H1 (cell line): ENCODE measurements around the gene NKX2-4. TPM values are rescaled to one million over a fixed set of nuclear protein-coding genes. Genes with fewer than 3 reads are reported as not detected.

Experiments used
- CTCF ChIA-PET: fragments of 300-600 bp; sonication (Branson Sonifier 250); formaldehyde crosslinking; loops from one replicate; lab custom pipeline; 2021; ENCODE audit not compliant: partially characterized antibody; lab: Charles Lee
- POLR2A ChIA-PET: fragments of 300-600 bp; sonication (Branson Sonifier 250); formaldehyde crosslinking; loops from one replicate; lab custom pipeline; 2021; ENCODE audit warnings: inconsistent platforms; ENCODE audit not compliant: partially characterized antibody; lab: Charles Lee
- DNase-seq, 2 experiments: peaks; one replicate each; pipeline versions ENCODE4 v3.0.0 to v3.0.0-alpha.2; 2010 to 2022; ENCODE audit warnings: low spot score in 2 of 2, low read depth in 1 of 2, mixed read lengths in 1 of 2
- FAIRE-seq: peaks from 2 replicates; lab custom pipeline; 2011; peaks lifted over from hg19 to GRCh38; lab: Jason Lieb, UNC
- H2AFZ ChIP-seq: 2 replicates; pipeline ENCODE4 v1.8.1; 2012; ENCODE audit warnings: low read length, inconsistent platforms
- H2AK5ac ChIP-seq: 2 replicates; pipeline ENCODE4 v1.6.1; 2013; ENCODE audit warnings: low read depth, low read length
- H2BK120ac ChIP-seq: replicated peaks from 2 replicates; pipeline ENCODE3; 2013; ENCODE audit warnings: low read depth, low read length, inconsistent platforms
- H2BK12ac ChIP-seq: 2 replicates; pipeline ENCODE4 v1.6.1; 2013; ENCODE audit warnings: low read depth, low read length
- H2BK15ac ChIP-seq: 2 replicates; pipeline ENCODE4 v1.6.1; 2013; ENCODE audit warnings: low read length
- H2BK20ac ChIP-seq: 2 replicates; pipeline ENCODE4 v1.6.1; 2013; ENCODE audit warnings: low read length
- H2BK5ac ChIP-seq: 2 replicates; pipeline ENCODE4 v1.6.1; 2013; ENCODE audit warnings: low read depth, low read length
- H3K14ac ChIP-seq: 2 replicates; pipeline ENCODE4 v1.6.1; 2013; ENCODE audit warnings: inconsistent platforms; ENCODE audit not compliant: insufficient read length
- H3K18ac ChIP-seq: 2 replicates; pipeline ENCODE4 v1.6.1; 2013; ENCODE audit warnings: low read length; ENCODE audit errors: extremely low read depth
- H3K23ac ChIP-seq: 2 replicates; pipeline ENCODE4 v1.6.1; 2013; ENCODE audit warnings: inconsistent platforms; ENCODE audit not compliant: insufficient read length
- H3K23me2 ChIP-seq: 2 replicates; pipeline ENCODE4 v1.6.1; 2013; ENCODE audit warnings: low read depth, low read length
- H3K27ac ChIP-seq: 2 replicates; pipeline ENCODE4 v1.6.1; 2011; ENCODE audit warnings: low read depth, low read length, inconsistent platforms
- H3K27me3 ChIP-seq, 4 experiments: replicated peaks in 1 of 4; 1 replicate in 1 of 4; 2 replicates in 3 of 4; pipeline versions ENCODE4 v1.6.1 to v1.8.1; 2011 to 2013; ENCODE audit warnings: low read length in 3 of 4, mild to moderate bottlenecking in 3 of 4, inconsistent platforms in 2 of 4, mixed read lengths in 2 of 4, moderate library complexity in 1 of 4; ENCODE audit not compliant: control insufficient read depth in 3 of 4, insufficient read depth in 3 of 4; ENCODE audit errors: extremely low read depth in 1 of 4
- H3K36me3 ChIP-seq, 4 experiments: 2 replicates each; pipeline versions ENCODE4 v1.6.1 to v1.8.1; 2011 to 2013; ENCODE audit warnings: mild to moderate bottlenecking in 4 of 4, low read length in 3 of 4, moderate library complexity in 2 of 4, control low read depth in 1 of 4, inconsistent platforms in 1 of 4; ENCODE audit not compliant: insufficient read depth in 4 of 4, control insufficient read depth in 2 of 4
- H3K4ac ChIP-seq: replicated peaks from 2 replicates; pipeline ENCODE3; 2013; ENCODE audit warnings: low read length, low read depth, mixed read lengths, inconsistent platforms; ENCODE audit not compliant: insufficient read length
- H3K4me1 ChIP-seq, 4 experiments: replicated peaks in 1 of 4; 1 replicate in 1 of 4; 2 replicates in 3 of 4; pipeline versions ENCODE4 v1.6.1 to v1.8.1; 2011 to 2013; ENCODE audit warnings: low read length in 3 of 4, inconsistent platforms in 2 of 4, mixed read lengths in 1 of 4; ENCODE audit not compliant: insufficient read depth in 4 of 4, control insufficient read depth in 3 of 4
- H3K4me2 ChIP-seq, 2 experiments: 2 replicates each; pipeline versions ENCODE4 v1.6.1 to v1.8.1; 2011 to 2013; ENCODE audit warnings: low read depth in 2 of 2, low read length in 2 of 2, control low read depth in 1 of 2, inconsistent platforms in 1 of 2, mild to moderate bottlenecking in 1 of 2; ENCODE audit not compliant: insufficient read depth in 1 of 2
- H3K4me3 ChIP-seq, 4 experiments: fragments of 200-600, 300-600 bp in 1 of 4; sonication (generic), shearing (Covaris generic), sonication (Bioruptor Twin) in 1 of 4; 2 replicates each; pipeline versions ENCODE4 v1.5.1 to v1.8.1; 2011 to 2016; ENCODE audit warnings: low read length in 4 of 4, low read depth in 3 of 4, control low read depth in 2 of 4, inconsistent platforms in 2 of 4, mild to moderate bottlenecking in 2 of 4, mixed read lengths in 1 of 4, moderate library complexity in 1 of 4; ENCODE audit not compliant: insufficient read depth in 2 of 4; ENCODE audit errors: extremely low read depth in 1 of 4
- H3K56ac ChIP-seq: replicated peaks from 2 replicates; pipeline ENCODE3; 2013; ENCODE audit warnings: low read depth, mild to moderate bottlenecking, mixed read lengths, low read length, inconsistent platforms; ENCODE audit not compliant: insufficient read length
- H3K79me1 ChIP-seq: 2 replicates; pipeline ENCODE4 v1.6.1; 2013; ENCODE audit warnings: low read depth, low read length, control low read depth
- H3K79me2 ChIP-seq, 2 experiments: 2 replicates each; pipeline versions ENCODE4 v1.6.1 to v1.8.1; 2012 to 2013; ENCODE audit warnings: low read length in 2 of 2, mild to moderate bottlenecking in 2 of 2, inconsistent platforms in 1 of 2; ENCODE audit not compliant: insufficient read depth in 2 of 2, control insufficient read depth in 1 of 2
- H3K9ac ChIP-seq, 4 experiments: replicated peaks in 1 of 4; 1 replicate in 1 of 4; 2 replicates in 3 of 4; pipeline versions ENCODE4 v1.6.1 to v1.8.1; 2011 to 2013; ENCODE audit warnings: low read depth in 3 of 4, low read length in 3 of 4, control low read depth in 2 of 4, mild to moderate bottlenecking in 2 of 4, moderate library complexity in 2 of 4, inconsistent platforms in 1 of 4; ENCODE audit errors: extremely low read depth in 1 of 4
- H3K9me3 ChIP-seq, 2 experiments: 2 replicates each; pipeline versions ENCODE4 v1.6.1 to v1.8.1; 2012 to 2013; ENCODE audit warnings: mild to moderate bottlenecking in 2 of 2, moderate library complexity in 2 of 2, control low read depth in 1 of 2, inconsistent platforms in 1 of 2, low read depth in 1 of 2, low read length in 1 of 2, mixed read lengths in 1 of 2; ENCODE audit not compliant: insufficient read depth in 2 of 2
- H4K20me1 ChIP-seq, 2 experiments: replicated peaks in 1 of 2; 2 replicates each; pipeline versions ENCODE3 to v1.8.1; 2011 to 2013; ENCODE audit warnings: inconsistent platforms in 2 of 2, low read length in 2 of 2, mild to moderate bottlenecking in 1 of 2; ENCODE audit not compliant: insufficient read depth in 2 of 2, control insufficient read depth in 1 of 2
- H4K5ac ChIP-seq: 2 replicates; pipeline ENCODE4 v1.6.1; 2013; ENCODE audit warnings: low read length, low read depth, mixed read lengths, inconsistent platforms; ENCODE audit not compliant: insufficient read length
- H4K8ac ChIP-seq: 2 replicates; pipeline ENCODE4 v1.8.0; 2013; ENCODE audit warnings: mild to moderate bottlenecking, moderate library complexity, low read length, inconsistent platforms; ENCODE audit not compliant: insufficient read depth; ENCODE audit errors: extremely low read depth
- H4K91ac ChIP-seq: replicated peaks from 2 replicates; pipeline ENCODE3; 2013; ENCODE audit warnings: low read length, mixed read lengths, inconsistent platforms; ENCODE audit not compliant: insufficient read length
- ASH2L ChIP-seq: fragments of 200-600, 300-600 bp; sonication (generic); IDR thresholded peaks from one replicate; pipeline ENCODE4 v1.7.1; 2017; ENCODE audit warnings: low read length
- ATF3 ChIP-seq: IDR thresholded peaks from 2 replicates; pipeline ENCODE4 v1.6.1; 2011; ENCODE audit warnings: low read depth, mild to moderate bottlenecking, low read length; ENCODE audit not compliant: insufficient read depth
- BRCA1 ChIP-seq: IDR thresholded peaks from 2 replicates; pipeline ENCODE4 v1.6.1; 2012; ENCODE audit warnings: low read depth, low read length, improper control_type of control experiment
- EP300 ChIP-seq, 2 experiments: IDR thresholded peaks; 1 replicate in 1 of 2; 2 replicates in 1 of 2; pipeline ENCODE4 v1.6.1; 2011 to 2012; ENCODE audit warnings: low read depth in 2 of 2, low read length in 2 of 2, mild to moderate bottlenecking in 2 of 2, borderline replicate concordance in 1 of 2, inconsistent platforms in 1 of 2, moderate library complexity in 1 of 2
- JUN ChIP-seq: IDR thresholded peaks from 2 replicates; pipeline ENCODE4 v1.6.1; 2011; ENCODE audit warnings: low read depth, mild to moderate bottlenecking, improper control_type of control experiment, low read length
- JUND ChIP-seq: IDR thresholded peaks from 2 replicates; pipeline ENCODE4 v1.6.1; 2011; ENCODE audit warnings: mild to moderate bottlenecking, improper control_type of control experiment, low read length
- MAX ChIP-seq: IDR thresholded peaks from 2 replicates; pipeline ENCODE4 v1.6.1; 2012; ENCODE audit warnings: inconsistent platforms
- NRF1 ChIP-seq: IDR thresholded peaks from 2 replicates; pipeline ENCODE4 v1.6.1; 2011; ENCODE audit warnings: mild to moderate bottlenecking, low read depth, low read length, improper control_type of control experiment
- PHF8 ChIP-seq: fragments of 200-600 bp; sonication (generic); conservative IDR thresholded peaks from 2 replicates; pipeline ENCODE4 v1.7.1; 2012; ENCODE audit warnings: low read depth, mild to moderate bottlenecking, inconsistent platforms, low read length, moderate library complexity
- SAP30 ChIP-seq: fragments of 300-600 bp; sonication (generic); IDR thresholded peaks from 2 replicates; pipeline ENCODE4 v1.7.1; 2012; ENCODE audit warnings: low read length, moderate library complexity, mild to moderate bottlenecking, inconsistent platforms; ENCODE audit not compliant: insufficient read depth, insufficient replicate concordance
- SP1 ChIP-seq: IDR thresholded peaks from 2 replicates; pipeline ENCODE4 v1.6.1; 2011; ENCODE audit warnings: low read depth, low read length
- SP2 ChIP-seq: IDR thresholded peaks from 2 replicates; pipeline ENCODE4 v1.6.1; 2012; ENCODE audit warnings: mild to moderate bottlenecking, low read length, inconsistent platforms
- TBP ChIP-seq: IDR thresholded peaks from 2 replicates; pipeline ENCODE4 v1.6.1; 2011; ENCODE audit warnings: low read depth, low read length, improper control_type of control experiment
- YY1 ChIP-seq: IDR thresholded peaks from 2 replicates; pipeline ENCODE4 v1.6.1; 2011; ENCODE audit warnings: low read depth, mild to moderate bottlenecking, low read length
- WGBS, 2 experiments: shearing (Covaris generic) in 1 of 2; methylation state at CpG; one replicate each; pipeline versions ENCODE4 v1.1.6 to v1.1.7; 2013 to 2015; ENCODE audit warnings: low lambda C conversion rate in 2 of 2, mixed read lengths in 2 of 2, inconsistent platforms in 1 of 2, low coverage in 1 of 2, missing lambda C conversion rate in 1 of 2; ENCODE audit not compliant: insufficient replicate concordance in 2 of 2, insufficient coverage in 1 of 2, insufficient read length in 1 of 2; ENCODE audit errors: extremely low coverage in 1 of 2, missing lambda C conversion rate in 1 of 2; 5-methylcytosine and 5-hydroxymethylcytosine counted together
- polyA plus RNA-seq, 7 experiments: library from polyadenylated mRNA; depleted of rRNA in 3 of 7; stranded (reverse) in 5 of 7; unstranded in 2 of 7; fragments of >200 nt in 5 of 7; fragments of 200-250 nt in 2 of 7; gene quantifications; 1 replicate in 5 of 7; 2 replicates in 1 of 7; 4 replicates in 1 of 7; pipeline versions ENCODE4 v1.2.1 to v1.2.3, GENCODE V29; 2011 to 2013; ENCODE audit warnings: missing spikeins in 2 of 7, mixed read lengths in 2 of 7
- total RNA-seq: library from RNA; stranded (reverse); fragmentation: NEBNext Ultra II Directional; extraction: Animal tissue kit (Norgen Biotek cat#: 25700); gene quantifications from 2 replicates; pipeline ENCODE4 v1.2.1, GENCODE V29; 2021

NKX2-4 gene
- total and polyA plus RNA-seq, 2 of the 8 experiments (the other 6 are each of a cell fraction or from before 2014, with no cell fraction given): 0.12 to 0.37 TPM

- no peak overlapping the region for H2AK5ac ChIP-seq
- H2BK15ac ChIP-seq: no peak overlapping the region
- H3K79me1 ChIP-seq: no peaks in the 10 kb centered on the region
- ChIA-PET POLR2A (no interaction called here), CTCF (no interaction called here)
- H3K4me3 ChIP-seq: no peak overlapping the region
- no peaks in the 10 kb centered on the region for H3K23me2 ChIP-seq
- H3K27me3 ChIP-seq: no peaks in the 10 kb centered on the region
- no peak overlapping the region for H3K18ac ChIP-seq
- H3K27ac ChIP-seq: no peak overlapping the region
- H2BK120ac ChIP-seq: no peak overlapping the region
- no peak overlapping the region for H3K4ac ChIP-seq
- DNase-seq (no peak), FAIRE-seq (no peak)
- no peak overlapping the region for H2BK5ac ChIP-seq
- no peak overlapping the region for H4K8ac ChIP-seq
- H3K9me3 ChIP-seq: no peaks in the 10 kb centered on the region
- H3K9ac ChIP-seq: no peak overlapping the region
- no peak overlapping the region for H4K5ac ChIP-seq
- no peaks in the 10 kb centered on the region for H3K36me3 ChIP-seq
- no peak overlapping the region for H3K14ac ChIP-seq
- no peak overlapping the region for H2BK20ac ChIP-seq
- no peak overlapping the region for H2BK12ac ChIP-seq
- no peak overlapping the region for H3K56ac ChIP-seq
- no peak overlapping the region for H4K91ac ChIP-seq
- WGBS, 2 experiments: 76% methylated on average over 4 of the region's 4 CpGs; no CpG with 5 or more reads in 1 of the 2 experiments
- H3K4me1 ChIP-seq: peaks cover 0 to 4% (median 0%) of the 10 kb centered on the region in 4 experiments; a peak in 2 of 7 replicates
- no peak overlapping the region for H3K23ac ChIP-seq
- H3K4me2 ChIP-seq: no peak overlapping the region
- H3K79me2 ChIP-seq: no peaks in the 10 kb centered on the region
- H2AFZ ChIP-seq: no peak overlapping the region
- H4K20me1 ChIP-seq: no peaks in the 10 kb centered on the region
- no peak for TF ChIP-seq EP300 (IDR thresholded peaks at IDR 0.05; ENCODE audit: borderline replicate concordance in 1 of 2, low read depth in 2 of 2, low read length in 2 of 2)
- no peak for TF ChIP-seq SP2
- no peak for TF ChIP-seq JUND
- no peak for TF ChIP-seq NRF1
- no peak for TF ChIP-seq JUN
- no peak for TF ChIP-seq ATF3
- no peak for TF ChIP-seq ASH2L
- no peak for TF ChIP-seq YY1
- no peak for TF ChIP-seq PHF8
- TF ChIP-seq BRCA1: no peak
- no peak for TF ChIP-seq SP1
- TF ChIP-seq MAX: no peak
- no peak for TF ChIP-seq TBP
- TF ChIP-seq SAP30: no peak
These were observed 38.9 kb upstream of the NKX2-4 start for GRCh38 chr20:21436205-21436604.
